HCT116 (cell line): ENCODE data around the gene ADIPOR2. TPM values are rescaled to one million over a fixed set of nuclear protein-coding genes. Genes with fewer than 3 reads are reported as not detected.

Experiments
- ATAC-seq: fragments of 200-7000 bp; cut with Tn5 transposase; 2 replicates; pipeline ENCODE4 v1.9.1; 2020; ENCODE audit warnings: mild to moderate bottlenecking, moderate library complexity
- BruUV-seq: library from RNA; stranded (reverse); fragments of 400-500 nt; replicated peaks from 2 replicates; lab custom pipeline; 2021; lab: Mats Ljungman, UMichigan
- CTCF ChIA-PET: fragments of 300-600 bp; sonication (Branson Sonifier 250); formaldehyde crosslinking; loops from one replicate; lab custom pipeline; 2021; ENCODE audit warnings: antibody characterized with exemption; lab: Charles Lee
- POLR2A ChIA-PET: fragments of 300-600, 350-600 bp; sonication (Branson Sonifier 250); formaldehyde crosslinking; loops from one replicate; lab custom pipeline; 2021; ENCODE audit warnings: antibody characterized with exemption; lab: Charles Lee
- RAD21 ChIA-PET, 2 experiments: fragments of 300-600 bp; sonication (Branson Sonifier 250); formaldehyde crosslinking; loops; one replicate each; lab custom pipeline; 2023; ENCODE audit warnings: low total read pairs in 2 of 2; ENCODE audit not compliant: uncharacterized antibody in 2 of 2, unreplicated experiment in 2 of 2, low non-redundant PET in 1 of 2; lab: Charles Lee
- DNase-seq: peaks from one replicate; pipeline ENCODE4 v3.0.0-alpha.2; 2010; ENCODE audit warnings: low read depth, low spot score
- H2AFZ ChIP-seq: fragments of 200-600 bp; shearing (Covaris generic), sonication (generic); 2 replicates; pipeline ENCODE4 v1.6.1; 2017; ENCODE audit warnings: low read depth, mixed run types, mixed read lengths, antibody characterized with exemption, low read length; ENCODE audit not compliant: poor library complexity, severe bottlenecking
- H3K27ac ChIP-seq: 2 replicates; pipeline ENCODE4 v1.5.1; 2012; ENCODE audit warnings: low read depth, low read length
- H3K27me3 ChIP-seq: fragments of 200-600 bp; sonication (generic); 2 replicates; pipeline ENCODE4 v1.6.1; 2016; ENCODE audit warnings: mixed run types, low read length, mixed read lengths; ENCODE audit not compliant: insufficient read depth
- H3K36me3 ChIP-seq, 2 experiments: fragments of 200-500 bp in 1 of 2; fragments of 200-600 bp in 1 of 2; sonication (Bioruptor generic) in 1 of 2; sonication (generic) in 1 of 2; 2 replicates each; pipeline versions ENCODE4 v1.5.1 to v1.6.1; 2014 to 2016; ENCODE audit warnings: low read length in 2 of 2, inconsistent platforms in 1 of 2, mixed read lengths in 1 of 2, mixed run types in 1 of 2; ENCODE audit not compliant: insufficient read depth in 2 of 2, control insufficient read depth in 1 of 2
- H3K4me1 ChIP-seq, 2 experiments: fragments of 200-600 bp in 1 of 2; sonication (generic) in 1 of 2; 2 replicates each; pipeline versions ENCODE4 v1.5.1 to v1.6.1; 2012 to 2017; ENCODE audit warnings: low read length in 2 of 2, inconsistent platforms in 1 of 2, mild to moderate bottlenecking in 1 of 2, mixed read lengths in 1 of 2, mixed run types in 1 of 2, moderate library complexity in 1 of 2; ENCODE audit not compliant: insufficient read depth in 2 of 2, control insufficient read depth in 1 of 2
- H3K4me2 ChIP-seq: fragments of 200-600 bp; sonication (generic); 2 replicates; pipeline ENCODE4 v1.6.1; 2017; ENCODE audit warnings: mixed run types, low read length, mixed read lengths
- H3K4me3 ChIP-seq, 2 experiments: fragments of 200-600 bp in 1 of 2; sonication (generic) in 1 of 2; replicated peaks in 1 of 2; 2 replicates each; pipeline ENCODE4 v1.5.1; 2011 to 2016; ENCODE audit warnings: low read length in 2 of 2, control low read depth in 1 of 2, low read depth in 1 of 2, mild to moderate bottlenecking in 1 of 2, mixed read lengths in 1 of 2, mixed run types in 1 of 2
- H3K79me2 ChIP-seq: fragments of 200-600 bp; sonication (generic); 2 replicates; pipeline ENCODE4 v1.6.1; 2017; ENCODE audit warnings: mild to moderate bottlenecking, mixed run types, low read length, moderate library complexity, mixed read lengths; ENCODE audit not compliant: insufficient read depth
- H3K9ac ChIP-seq: fragments of 200-600 bp; sonication (generic); 2 replicates; pipeline ENCODE4 v1.6.1; 2016; ENCODE audit warnings: low read length, mixed read lengths
- H3K9me2 ChIP-seq: fragments of 200-600 bp; sonication (generic), shearing (Covaris generic); 2 replicates; pipeline ENCODE4 v1.6.1; 2017; ENCODE audit warnings: mixed run types, mild to moderate bottlenecking, moderate library complexity; ENCODE audit not compliant: insufficient read depth
- H3K9me3 ChIP-seq, 2 experiments: fragments of 200-500 bp in 1 of 2; fragments of 200-600 bp in 1 of 2; sonication (Bioruptor generic) in 1 of 2; sonication (generic) in 1 of 2; 2 replicates each; pipeline ENCODE4 v1.6.1; 2014 to 2017; ENCODE audit warnings: low read length in 2 of 2, mixed read lengths in 2 of 2, inconsistent platforms in 1 of 2, low read depth in 1 of 2, mild to moderate bottlenecking in 1 of 2, mixed run types in 1 of 2, moderate library complexity in 1 of 2; ENCODE audit not compliant: control insufficient read depth in 1 of 2, insufficient read depth in 1 of 2
- H4K20me1 ChIP-seq: fragments of 200-600 bp; sonication (generic), shearing (Covaris generic); 2 replicates; pipeline ENCODE4 v1.6.1; 2017; ENCODE audit warnings: mixed run types, mild to moderate bottlenecking, moderate library complexity; ENCODE audit not compliant: insufficient read depth
- ATF3 ChIP-seq: IDR thresholded peaks from 2 replicates; pipeline ENCODE4 v1.6.1; 2012
- CEBPB ChIP-seq: IDR thresholded peaks from 2 replicates; pipeline ENCODE4 v1.6.1; 2012; ENCODE audit warnings: low read depth
- CTCF ChIP-seq, 3 experiments: fragments of 200-600 bp in 1 of 3; sonication (generic) in 1 of 3; IDR thresholded peaks in 2 of 3; conservative IDR thresholded peaks in 1 of 3; 2 replicates each; pipeline ENCODE4 v1.5.1; 2012 to 2017; ENCODE audit warnings: low read depth in 2 of 3, low read length in 2 of 3, antibody characterized with exemption in 1 of 3, borderline replicate concordance in 1 of 3, control low read depth in 1 of 3, mild to moderate bottlenecking in 1 of 3, mixed read lengths in 1 of 3, mixed run types in 1 of 3, moderate library complexity in 1 of 3; ENCODE audit not compliant: insufficient read depth in 1 of 3
- ELF1 ChIP-seq: IDR thresholded peaks from 2 replicates; pipeline ENCODE4 v1.6.1; 2012; ENCODE audit warnings: low read depth, borderline replicate concordance
- FOSL1 ChIP-seq: IDR thresholded peaks from 2 replicates; pipeline ENCODE4 v1.6.1; 2012; ENCODE audit warnings: low read depth
- MAX ChIP-seq: IDR thresholded peaks from 2 replicates; pipeline ENCODE4 v1.6.1; 2012
- RAD21 ChIP-seq: IDR thresholded peaks from 2 replicates; pipeline ENCODE4 v1.6.1; 2012; ENCODE audit warnings: low read depth, mild to moderate bottlenecking
- SIN3A ChIP-seq: IDR thresholded peaks from 2 replicates; pipeline ENCODE4 v1.6.1; 2012; ENCODE audit warnings: low read depth
- SP1 ChIP-seq: IDR thresholded peaks from 2 replicates; pipeline ENCODE4 v1.6.1; 2012; ENCODE audit warnings: low read depth
- SRF ChIP-seq: IDR thresholded peaks from 2 replicates; pipeline ENCODE4 v1.6.1; 2012; ENCODE audit warnings: low read depth
- TCF7L2 ChIP-seq: IDR thresholded peaks from 2 replicates; pipeline ENCODE4 v1.7.0; 2011; ENCODE audit warnings: borderline replicate concordance, inconsistent platforms; ENCODE audit not compliant: insufficient read depth, insufficient read length; ENCODE audit errors: extremely low read depth
- YY1 ChIP-seq: IDR thresholded peaks from 2 replicates; pipeline ENCODE4 v1.6.1; 2011; ENCODE audit warnings: low read length, low read depth, moderate library complexity, mild to moderate bottlenecking; ENCODE audit not compliant: insufficient replicate concordance; ENCODE audit errors: extremely low read depth
- ZBTB33 ChIP-seq: IDR thresholded peaks from 2 replicates; pipeline ENCODE4 v1.6.1; 2011; ENCODE audit warnings: mild to moderate bottlenecking, low read length, moderate library complexity; ENCODE audit not compliant: insufficient replicate concordance; ENCODE audit errors: extremely low read depth
- ZNF274 ChIP-seq: fragments of 200-500 bp; sonication (Bioruptor generic); IDR thresholded peaks from 2 replicates; pipeline ENCODE4 v1.6.1; 2014; ENCODE audit warnings: mild to moderate bottlenecking, low read depth, low read length, inconsistent platforms
- intact Hi-C: fragments of 100-400 bp; cut with micrococcal nuclease; formaldehyde crosslinking; loops from 2 replicates; pipeline ENCODE4 v1.10.0; 2022
- total RNA-seq: library from RNA; stranded (reverse); gene quantifications from one replicate; pipeline ENCODE4 v1.2.1, GENCODE V29; 2021; ENCODE audit not compliant: unreplicated experiment

The ADIPOR2 gene
- total RNA-seq, 1 experiment from 2014 or later = 69.9 TPM

- no peak overlapping the region for H3K4me2 ChIP-seq
- H3K9ac ChIP-seq = no peak overlapping the region
- no peak for TF ChIP-seq CTCF (IDR thresholded peaks at IDR 0.05 in 2 of 3, conservative IDR thresholded peaks at IDR 0.05 in 1 of 3; ENCODE audit: borderline replicate concordance in 1 of 3, insufficient read depth in 1 of 3, low read depth in 2 of 3, low read length in 2 of 3)
- TF ChIP-seq CEBPB = no peak
- no peak for TF ChIP-seq FOSL1
- TF ChIP-seq ZBTB33 = no peak
- TF ChIP-seq MAX = no peak
- TF ChIP-seq SRF = no peak
- TF ChIP-seq YY1 = no peak
- no peak for TF ChIP-seq SIN3A
- no peak for TF ChIP-seq RAD21
- TF ChIP-seq TCF7L2 = no peak
- no peak for TF ChIP-seq ELF1
- TF ChIP-seq SP1 = no peak
- TF ChIP-seq ZNF274 = no peak
- TF ChIP-seq ATF3 = no peak
- TF ChIP-seq, all 23 proteins: peak for 0
- RAD21 ChIA-PET = no interaction called here
- no peaks in the 10 kb centered on the region for H3K9me2 ChIP-seq
- POLR2A ChIA-PET = no interaction called here
- H3K36me3 ChIP-seq = no peaks in the 10 kb centered on the region
- no peak overlapping the region for H3K27ac ChIP-seq
- ATAC-seq (no peak), DNase-seq (no peak)
- H3K4me1 ChIP-seq = no peaks in the 10 kb centered on the region
- CTCF ChIA-PET = no interaction called here
- H3K27me3 ChIP-seq = peaks cover 3% of the 10 kb centered on the region
- no TSS peak for BruUV-seq
- intact Hi-C loops = no loop called here
- H4K20me1 ChIP-seq = no peaks in the 10 kb centered on the region
- H2AFZ ChIP-seq = no peak overlapping the region
- H3K79me2 ChIP-seq = no peaks in the 10 kb centered on the region
- H3K9me3 ChIP-seq = no peaks in the 10 kb centered on the region
- no peak overlapping the region for H3K4me3 ChIP-seq
Measured at GRCh38 chr12:1826867-1827705, 136.2 kb downstream of the ADIPOR2 start.
